GM21723 (cell line): Measurements from ENCODE around the gene GRM4.
"Not testable (repeated sequence)": the region's sequence is repeated elsewhere in the genome, so short reads cannot be mapped to it uniquely, and the experiment has no call there.

Experiments used
- ATAC-seq: cut with Tn5 transposase; IDR thresholded peaks from one replicate; pipeline ENCODE4 v1.9.1; 2021; ENCODE audit warnings: mild to moderate bottlenecking, moderate library complexity; ENCODE audit not compliant: unreplicated experiment

Gene GRM4

GRCh38 chr6:34027445-34027936 is 118.4 kb downstream of the GRM4 start:
- ATAC-seq: no peak

- no peak for ATAC-seq
Observed at GRCh38 chr6:34025861-34026260, 120.0 kb downstream of the GRM4 start.

- no peak for ATAC-seq
Observed at GRCh38 chr6:34025112-34025807, 120.6 kb downstream of the GRM4 start.

DNA sequence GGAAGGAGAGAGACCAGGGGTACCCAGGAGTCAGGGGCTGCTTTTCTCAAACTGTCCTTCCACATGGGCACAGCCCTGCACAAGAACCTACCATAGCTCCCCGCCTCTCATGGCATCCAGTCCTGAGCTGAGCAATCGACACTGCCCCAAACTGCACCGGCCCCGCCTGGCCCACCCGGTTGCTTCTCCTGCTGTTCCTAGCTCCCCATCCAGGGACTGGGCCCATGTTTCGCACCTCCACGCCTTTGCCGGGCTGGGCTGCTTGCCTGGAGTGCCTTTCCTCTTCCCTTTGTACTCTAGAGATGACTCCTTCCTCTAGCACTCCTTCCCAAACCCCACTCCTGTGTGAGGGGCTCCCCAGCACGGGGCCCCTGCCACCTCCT is 123.0 kb downstream of the GRM4 start:
- ATAC-seq: no peak

DNA sequence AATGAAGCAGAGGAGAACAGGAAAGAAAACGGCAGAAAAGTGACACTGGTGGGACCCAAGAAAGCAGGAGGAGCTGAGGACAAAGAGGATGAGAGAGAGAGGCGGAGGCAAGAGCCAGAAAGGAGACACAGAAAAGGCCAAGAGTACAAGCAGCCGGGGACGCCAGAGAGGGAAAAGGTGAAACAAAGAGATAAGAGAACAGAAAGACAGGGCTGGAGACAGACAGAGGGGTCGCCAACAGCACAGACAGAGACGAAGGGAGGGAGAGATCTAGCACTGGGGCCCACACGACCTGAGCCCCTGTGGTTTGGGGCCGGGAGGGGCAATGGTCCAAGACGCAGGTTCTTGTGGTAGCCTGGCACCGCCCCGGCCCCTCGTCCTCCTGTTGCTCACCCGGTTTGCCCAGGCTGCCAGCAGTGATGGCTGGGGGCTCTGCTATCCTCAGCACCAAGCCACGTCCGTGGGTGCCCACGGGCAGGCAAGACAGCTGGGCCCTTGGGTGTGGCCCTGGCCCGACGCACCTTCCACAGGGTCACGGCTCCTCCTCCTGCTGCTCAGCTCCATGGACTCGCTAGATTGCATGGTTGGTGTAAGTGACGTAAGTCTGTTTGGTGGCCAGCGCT is 123.5 kb downstream of the GRM4 start:
- no peak for ATAC-seq

GRCh38 chr6:34021554-34022190 is 124.2 kb downstream of the GRM4 start:
- no peak for ATAC-seq

GRCh38 chr6:34020807-34021553 is 124.9 kb downstream of the GRM4 start:
- ATAC-seq: no peak

DNA sequence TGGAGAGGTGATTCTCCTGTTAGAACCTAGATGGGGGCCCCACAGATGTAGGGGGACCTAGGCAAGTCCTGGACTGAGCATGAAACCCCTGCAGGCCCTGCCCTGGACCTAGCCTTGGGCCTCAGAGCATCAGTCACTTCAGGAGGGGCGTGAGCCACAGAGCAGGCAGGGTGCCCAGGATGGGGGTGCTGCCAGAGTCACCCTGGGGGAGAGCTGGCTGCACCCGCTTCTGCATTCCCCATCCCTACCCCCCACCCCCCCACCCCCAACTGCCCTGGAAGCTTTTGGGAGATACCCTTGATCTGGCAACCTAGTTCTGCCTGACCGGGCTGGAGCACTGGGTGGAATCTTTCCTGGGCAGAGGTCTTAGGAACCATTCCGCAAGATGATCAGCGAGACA is 125.6 kb downstream of the GRM4 start:
- ATAC-seq: no peak

DNA sequence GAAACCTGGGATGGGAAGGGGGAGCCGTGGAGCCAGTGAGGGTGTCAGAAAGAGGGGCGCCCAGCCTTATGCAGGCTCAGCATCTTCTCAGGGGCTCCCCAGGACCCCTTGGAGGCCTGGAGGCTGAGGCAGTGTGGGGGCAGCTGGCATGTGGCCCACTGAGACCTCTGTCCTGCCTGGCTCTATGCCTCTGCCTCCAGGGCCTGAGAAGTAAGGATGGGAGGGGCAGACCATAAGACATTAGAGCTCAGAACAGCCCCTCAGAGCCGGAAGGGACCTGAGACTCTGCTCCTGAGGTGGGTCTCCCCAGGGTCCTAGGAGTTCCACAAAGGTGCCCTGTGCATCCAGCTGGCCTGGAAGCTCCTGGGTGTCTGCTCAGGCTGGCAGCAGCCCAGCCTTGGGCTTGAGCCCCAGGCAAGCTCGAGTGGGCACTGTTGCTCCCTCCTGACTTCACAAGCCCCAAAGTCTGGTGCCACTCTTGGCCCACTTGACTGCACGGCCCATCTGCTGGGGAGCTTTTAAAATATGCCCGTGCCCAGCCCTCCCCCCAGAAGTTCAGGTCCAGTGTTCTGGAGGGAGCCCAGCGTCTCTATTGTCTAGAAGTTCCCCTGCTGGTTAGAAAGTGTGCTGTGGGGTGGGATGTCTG is 126.8 kb downstream of the GRM4 start:
- ATAC-seq: no peak

DNA sequence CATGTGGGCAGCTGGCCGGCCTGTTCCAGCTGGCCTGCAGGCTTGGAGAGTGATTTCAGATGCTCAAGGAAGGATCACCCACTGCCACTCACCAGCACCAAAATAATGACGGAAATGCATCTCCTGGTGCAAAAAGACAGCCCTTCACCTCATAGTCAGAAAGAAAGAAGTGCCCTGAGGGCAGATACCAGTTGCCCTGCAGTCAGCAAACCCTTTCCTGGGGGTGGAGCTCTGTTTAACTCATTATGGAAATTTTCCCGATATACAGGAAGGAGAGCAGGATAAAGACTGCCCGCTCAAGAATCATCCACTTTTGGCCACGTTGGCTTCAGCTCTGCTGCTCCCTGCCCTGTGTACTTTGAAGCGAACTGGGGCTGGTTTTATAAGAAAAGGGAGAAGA is 127.9 kb downstream of the GRM4 start:
- ATAC-seq: no peak

DNA sequence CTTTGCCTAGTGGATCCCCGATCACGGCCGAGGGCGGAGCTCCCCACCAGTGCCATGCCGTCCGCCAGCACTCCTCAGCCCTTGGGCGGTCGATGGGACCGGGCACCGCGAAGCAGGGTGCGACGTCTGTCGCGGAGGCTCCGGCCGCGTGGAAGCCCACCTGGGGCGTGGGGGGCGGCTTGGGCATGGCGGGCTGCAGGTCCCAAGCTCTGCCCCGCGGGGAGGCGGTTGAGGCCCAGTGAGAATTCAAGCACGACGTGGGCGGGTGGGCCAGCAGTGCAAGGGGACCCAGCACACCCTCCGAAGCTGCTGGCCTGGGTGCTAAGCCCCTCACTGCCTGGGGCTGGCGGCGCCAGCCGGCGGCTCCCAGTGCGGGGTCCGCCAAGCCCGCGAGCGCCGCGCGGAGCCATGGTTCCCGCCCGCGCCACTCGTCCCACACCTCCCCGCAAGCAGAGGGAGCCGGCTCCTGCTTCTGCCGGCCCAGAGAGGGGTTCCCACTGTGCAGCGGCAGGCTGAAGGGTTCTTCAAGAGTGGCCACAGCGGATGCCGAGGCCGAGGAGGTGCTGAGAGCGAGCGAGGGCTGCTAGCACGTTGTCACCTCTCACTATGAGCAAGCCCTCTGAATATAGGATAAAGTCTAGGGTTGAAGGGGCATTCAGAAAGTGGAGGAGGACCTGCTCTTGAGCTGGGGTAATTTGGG is 128.6 kb downstream of the GRM4 start:
- no peak for ATAC-seq

DNA sequence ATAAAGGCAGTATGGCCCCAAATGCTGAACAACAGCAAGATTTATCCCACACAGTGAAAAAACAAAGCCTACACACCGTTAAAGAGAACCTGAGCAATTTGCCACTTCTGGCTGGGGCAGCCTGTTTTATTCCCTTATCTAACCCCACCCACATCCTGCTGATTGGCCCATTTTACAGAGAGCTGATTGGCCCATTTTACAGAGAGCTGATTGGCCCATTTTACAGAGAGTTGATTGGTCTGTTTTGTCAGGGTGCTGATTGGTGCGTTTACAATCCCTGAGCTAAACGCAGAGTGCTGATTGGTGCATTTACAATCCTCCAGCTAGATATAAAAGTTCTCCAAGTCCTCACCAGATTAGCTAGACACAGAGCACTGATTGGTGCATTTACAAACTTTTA is 129.3 kb downstream of the GRM4 start:
- ATAC-seq: not testable (repeated sequence)

DNA sequence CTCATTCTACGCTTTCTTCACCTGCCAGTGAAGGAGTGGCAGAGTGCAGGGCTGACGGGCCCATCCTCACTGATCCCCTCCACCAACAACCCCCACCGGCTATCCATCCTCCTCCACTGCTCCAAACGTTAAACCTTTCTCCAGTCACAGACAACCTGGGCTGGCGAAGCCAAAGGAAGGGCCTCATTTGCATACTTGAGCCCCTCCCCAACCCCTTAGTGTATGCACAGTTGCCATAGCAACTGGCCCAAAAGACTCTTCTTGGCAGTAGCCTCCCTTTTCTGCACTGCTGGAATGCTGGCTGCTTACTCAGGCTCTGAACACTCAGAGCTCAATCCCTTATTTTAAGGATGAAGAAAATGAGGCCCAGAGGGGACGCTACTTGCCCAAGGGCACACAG is 130.3 kb downstream of the GRM4 start:
- ATAC-seq: no peak

DNA sequence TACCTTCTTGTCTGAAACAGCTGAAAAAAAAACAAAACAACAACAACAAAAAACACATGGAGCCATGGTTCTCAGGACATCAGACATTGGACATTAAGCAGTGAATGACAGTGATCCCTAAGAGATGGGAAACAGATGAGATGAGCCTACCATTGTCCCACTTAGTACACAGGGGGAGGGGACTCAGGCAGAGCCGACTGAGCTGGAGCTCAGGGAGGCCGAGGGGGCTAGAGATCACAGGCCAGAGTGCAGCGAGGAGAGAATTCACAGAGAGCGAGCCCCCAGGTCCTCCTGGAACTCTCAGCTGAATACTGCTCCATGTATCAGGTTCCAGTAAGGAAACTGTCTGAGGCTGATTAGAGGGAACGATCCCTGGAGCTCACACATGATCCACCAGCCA is 134.6 kb downstream of the GRM4 start:
- ATAC-seq: no peak

GRCh38 chr6:34005901-34006531 is 139.9 kb downstream of the GRM4 start:
- ATAC-seq: no peak

DNA sequence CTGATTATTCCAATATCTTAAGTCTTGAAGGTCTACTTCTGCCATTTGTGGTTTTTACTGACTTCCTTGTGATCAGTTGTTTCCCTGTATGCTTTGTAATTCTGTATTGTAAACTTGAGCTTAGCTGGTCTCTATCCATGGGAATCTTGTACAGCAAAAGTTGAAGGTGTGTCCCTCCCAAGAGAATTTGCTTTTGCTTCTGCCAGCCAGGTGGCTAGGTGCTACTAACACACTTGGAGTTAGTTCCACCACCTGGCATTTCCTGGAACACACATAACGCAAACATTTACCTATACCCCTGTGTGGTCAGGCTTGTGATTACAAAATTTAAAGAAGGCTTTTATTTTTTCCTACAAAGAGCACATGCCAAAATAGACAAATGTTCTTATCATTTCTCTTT is 141.2 kb downstream of the GRM4 start:
- ATAC-seq: no peak

DNA sequence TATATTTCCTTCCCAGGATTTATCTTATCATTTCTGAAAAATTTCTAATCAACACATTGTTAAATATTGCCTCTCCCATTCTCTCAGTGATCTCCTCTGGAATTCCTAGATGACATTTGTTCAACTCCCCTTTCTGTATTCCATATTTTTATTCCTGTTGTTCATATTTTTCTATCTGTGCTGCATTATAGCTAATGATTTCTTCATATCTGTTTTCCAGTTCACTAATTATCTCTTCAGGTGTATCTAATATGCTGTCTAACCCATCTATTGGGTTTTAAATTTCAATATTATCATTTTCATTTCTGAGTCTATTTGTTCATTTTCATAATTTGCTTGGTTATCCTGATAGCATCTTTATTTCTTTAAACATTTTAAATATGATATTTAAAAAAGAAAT is 141.9 kb downstream of the GRM4 start:
- ATAC-seq: no peak

DNA sequence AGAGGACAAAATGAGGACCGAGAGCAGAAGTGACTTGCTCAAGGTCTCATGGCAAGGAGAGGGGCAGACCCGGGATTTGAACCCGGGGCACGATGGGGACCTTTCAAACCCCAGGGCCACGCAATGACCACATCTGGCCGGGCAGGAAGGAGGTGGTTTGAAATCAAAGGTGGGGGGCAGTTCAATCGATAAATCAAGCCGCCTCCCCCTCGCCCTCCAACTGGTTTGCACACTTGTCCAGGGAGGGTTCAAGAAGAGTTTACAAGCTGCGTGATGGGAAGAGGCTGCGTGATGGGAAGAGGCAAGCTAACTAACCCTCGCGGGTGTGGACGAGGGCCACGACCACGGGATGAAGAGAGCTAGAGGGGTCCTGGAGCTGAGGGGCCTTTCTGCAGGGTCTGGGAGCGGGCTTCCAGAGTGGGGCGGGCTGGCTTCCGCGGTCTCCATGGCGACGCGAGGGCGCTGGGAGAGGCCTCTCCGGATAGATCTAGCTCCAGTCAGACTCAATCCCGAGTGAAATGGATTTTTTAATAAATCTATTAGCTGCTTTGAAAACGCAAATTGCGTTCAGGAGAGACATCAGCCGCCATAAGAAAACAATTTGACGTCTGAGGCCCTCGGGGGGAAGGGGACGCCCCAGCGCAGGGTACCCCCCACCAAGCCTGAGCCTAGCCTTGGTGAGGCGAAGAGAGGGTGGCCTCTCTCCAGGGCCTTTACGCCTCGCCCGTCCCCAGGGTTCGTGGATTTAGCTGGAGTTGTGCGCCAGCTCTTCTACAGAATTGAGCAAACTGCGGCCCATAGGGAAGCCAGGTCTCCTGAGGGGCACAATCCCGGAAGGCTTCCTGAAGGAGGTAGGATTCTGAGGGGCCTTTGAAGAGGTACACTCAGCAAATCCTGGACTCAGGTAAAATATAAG is 143.9 kb downstream of the GRM4 start:
- no peak for ATAC-seq

GRCh38 chr6:34000281-34000680 is 145.6 kb downstream of the GRM4 start:
- ATAC-seq: no peak
